ENCODE results near the gene IL13RA2.

- TF ChIP-seq ZBTB7A (IDR thresholded peaks at IDR 0.05; ENCODE audit: borderline replicate concordance, control insufficient read depth, low read depth, low read length): no peak
- no peak for TF ChIP-seq SP1 (CRISPR knock-in tag; IDR thresholded peaks at IDR 0.05)
- TF ChIP-seq POLR2A (conservative IDR thresholded peaks at IDR 0.05): no peak
- TF ChIP-seq, protein P1, sequence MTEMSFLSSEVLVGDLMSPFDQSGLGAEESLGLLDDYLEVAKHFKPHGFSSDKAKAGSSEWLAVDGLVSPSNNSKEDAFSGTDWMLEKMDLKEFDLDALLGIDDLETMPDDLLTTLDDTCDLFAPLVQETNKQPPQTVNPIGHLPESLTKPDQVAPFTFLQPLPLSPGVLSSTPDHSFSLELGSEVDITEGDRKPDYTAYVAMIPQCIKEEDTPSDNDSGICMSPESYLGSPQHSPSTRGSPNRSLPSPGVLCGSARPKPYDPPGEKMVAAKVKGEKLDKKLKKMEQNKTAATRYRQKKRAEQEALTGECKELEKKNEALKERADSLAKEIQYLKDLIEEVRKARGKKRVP (CRISPR knock-in tag; IDR thresholded peaks at IDR 0.05): no peak
- no peak for TF ChIP-seq SMC3 (conservative IDR thresholded peaks at IDR 0.05; ENCODE audit: insufficient read depth, low read depth, low read length)
- TF ChIP-seq CTBP1 (IDR thresholded peaks at IDR 0.05; ENCODE audit: borderline replicate concordance): no peak
- no peak for TF ChIP-seq ZNF639 (CRISPR knock-in tag; conservative IDR thresholded peaks at IDR 0.05 in 1 of 2, IDR thresholded peaks at IDR 0.05 in 1 of 2)
These were observed 21.0 kb upstream of the IL13RA2 start for GRCh38 chrX:115038406-115038805.
